Neural progenitor cell (in vitro differentiated cells): ENCODE results near the gene OR2T6.
"Not testable (repeated sequence)": the region's sequence is repeated elsewhere in the genome, so short reads cannot be mapped to it uniquely, and the experiment has no call there.

Experiments
- EZH2 ChIP-seq: fragments of 200-600 bp; sonication (generic); IDR thresholded peaks from 2 replicates; pipeline ENCODE4 v1.6.1; 2017; ENCODE audit warnings: antibody characterized with exemption, mild to moderate bottlenecking, moderate library complexity
- TF ChIP-seq, protein P1 (sequence below): fragments of 200-600 bp; sonication (generic); IDR thresholded peaks from 2 replicates; pipeline ENCODE4 v1.5.1; 2017; ENCODE audit warnings: antibody characterized with exemption, mild to moderate bottlenecking

DNA sequence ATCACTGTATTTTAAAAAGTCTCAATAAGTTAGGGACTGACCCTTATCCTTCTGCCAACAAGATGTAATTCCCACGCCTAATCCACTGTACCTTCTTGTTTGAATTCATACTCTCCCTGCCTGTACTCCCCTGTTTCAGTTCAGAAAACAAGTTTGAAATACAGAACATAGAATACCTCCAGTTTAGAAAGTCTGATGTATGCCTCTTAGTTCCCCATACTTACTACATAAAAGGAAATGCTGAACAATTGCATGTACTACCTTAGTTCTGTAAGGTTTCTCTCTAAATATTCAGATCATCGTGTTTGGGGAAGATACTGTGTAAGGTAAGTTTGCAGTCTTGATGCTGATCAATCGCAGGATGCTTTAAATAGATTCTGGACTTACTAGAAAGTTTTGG, 60.8 kb downstream of the OR2T6 start:
- TF ChIP-seq, protein P1, sequence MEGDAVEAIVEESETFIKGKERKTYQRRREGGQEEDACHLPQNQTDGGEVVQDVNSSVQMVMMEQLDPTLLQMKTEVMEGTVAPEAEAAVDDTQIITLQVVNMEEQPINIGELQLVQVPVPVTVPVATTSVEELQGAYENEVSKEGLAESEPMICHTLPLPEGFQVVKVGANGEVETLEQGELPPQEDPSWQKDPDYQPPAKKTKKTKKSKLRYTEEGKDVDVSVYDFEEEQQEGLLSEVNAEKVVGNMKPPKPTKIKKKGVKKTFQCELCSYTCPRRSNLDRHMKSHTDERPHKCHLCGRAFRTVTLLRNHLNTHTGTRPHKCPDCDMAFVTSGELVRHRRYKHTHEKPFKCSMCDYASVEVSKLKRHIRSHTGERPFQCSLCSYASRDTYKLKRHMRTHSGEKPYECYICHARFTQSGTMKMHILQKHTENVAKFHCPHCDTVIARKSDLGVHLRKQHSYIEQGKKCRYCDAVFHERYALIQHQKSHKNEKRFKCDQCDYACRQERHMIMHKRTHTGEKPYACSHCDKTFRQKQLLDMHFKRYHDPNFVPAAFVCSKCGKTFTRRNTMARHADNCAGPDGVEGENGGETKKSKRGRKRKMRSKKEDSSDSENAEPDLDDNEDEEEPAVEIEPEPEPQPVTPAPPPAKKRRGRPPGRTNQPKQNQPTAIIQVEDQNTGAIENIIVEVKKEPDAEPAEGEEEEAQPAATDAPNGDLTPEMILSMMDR: not testable (repeated sequence)
- TF ChIP-seq EZH2: not testable (repeated sequence)
